HG03135 (cell line): ENCODE measurements around the gene PREX1.
"Not testable (repeated sequence)": the region's sequence is repeated elsewhere in the genome, so short reads cannot be mapped to it uniquely, and the experiment has no call there.

ENCODE experiments used
- ATAC-seq: cut with Tn5 transposase; IDR thresholded peaks from one replicate; pipeline ENCODE4 v1.9.1; 2021; ENCODE audit warnings: mild to moderate bottlenecking, moderate library complexity; ENCODE audit not compliant: unreplicated experiment

The PREX1 gene

DNA sequence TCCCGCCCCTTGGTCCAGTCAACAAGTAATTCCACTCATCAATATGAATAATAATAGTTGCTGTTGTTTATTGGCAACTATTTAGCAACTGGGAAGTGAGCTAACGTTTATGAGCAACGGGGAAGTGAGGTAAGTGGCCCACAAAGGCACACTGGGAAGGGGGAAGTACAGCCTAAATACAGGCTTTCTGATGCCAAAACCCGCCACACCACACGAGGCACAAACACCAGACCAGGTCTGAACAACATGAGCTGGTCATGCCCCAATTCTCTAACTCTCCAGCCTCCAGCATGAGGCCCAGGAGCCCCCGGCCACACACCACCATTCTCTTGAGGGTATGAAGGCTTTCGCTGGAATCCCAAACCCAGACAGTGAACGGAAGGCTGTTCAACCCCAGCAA, 50.8 kb downstream of the PREX1 start:
- no peak for ATAC-seq

DNA sequence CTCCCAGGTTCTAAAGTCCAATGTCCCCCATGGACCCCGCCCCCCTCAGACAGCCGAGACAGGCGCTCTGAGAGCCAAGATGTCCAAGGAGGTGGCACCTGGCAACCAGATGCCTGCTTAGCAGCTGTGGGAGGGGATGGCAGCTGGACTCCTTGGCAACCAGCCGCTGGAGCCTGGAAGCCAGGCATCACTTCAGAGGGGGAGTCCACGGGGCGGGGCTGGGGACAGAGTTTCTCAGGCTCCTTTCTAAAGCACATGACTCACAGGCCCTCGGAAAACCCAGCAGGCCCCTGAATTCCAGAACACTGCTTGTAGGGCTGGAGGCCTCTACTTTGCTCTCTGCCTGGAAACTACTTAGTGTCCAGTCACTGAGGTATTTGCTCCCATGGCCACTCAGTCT, 51.5 kb downstream of the PREX1 start:
- ATAC-seq = no peak

DNA sequence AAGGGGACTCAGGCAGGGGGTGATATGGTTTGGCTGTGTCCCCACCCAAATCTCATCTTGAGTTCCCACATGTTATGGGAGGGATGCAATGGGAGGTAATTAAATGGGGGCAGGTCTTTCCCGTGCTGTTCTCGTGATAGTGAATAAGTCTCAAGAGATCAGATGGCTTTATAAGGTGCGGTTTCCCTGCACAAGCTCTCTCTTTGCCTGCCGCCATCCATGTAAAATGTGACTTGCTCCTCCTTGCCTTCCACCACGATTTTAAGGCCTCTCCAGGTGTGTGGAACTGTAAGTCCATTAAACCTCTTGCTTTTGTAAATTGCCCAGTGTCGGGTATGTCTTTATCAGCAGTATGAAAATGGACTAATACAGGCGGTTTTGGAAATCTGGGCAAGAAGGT, 52.3 kb downstream of the PREX1 start:
- ATAC-seq = not testable (repeated sequence)

DNA sequence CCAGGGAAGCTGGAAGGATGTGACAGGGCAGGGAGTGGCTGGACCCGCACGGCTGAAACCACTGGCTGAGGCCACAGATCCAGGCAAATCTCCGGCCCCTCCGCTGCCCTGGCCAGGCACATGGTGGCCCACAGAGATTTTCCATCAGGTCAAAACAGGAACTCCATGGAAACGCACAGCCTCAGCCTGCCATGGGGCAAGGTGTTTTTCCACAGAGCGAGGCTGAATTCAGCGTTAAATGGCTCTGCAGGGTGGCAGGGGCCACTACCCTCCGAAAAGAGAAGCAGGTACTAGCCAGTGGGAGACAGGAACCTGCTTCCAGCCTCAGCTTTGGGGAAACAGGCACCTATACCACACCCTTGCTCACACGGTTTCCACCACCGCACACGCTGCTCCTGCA, 53.1 kb downstream of the PREX1 start:
- no peak for ATAC-seq

DNA sequence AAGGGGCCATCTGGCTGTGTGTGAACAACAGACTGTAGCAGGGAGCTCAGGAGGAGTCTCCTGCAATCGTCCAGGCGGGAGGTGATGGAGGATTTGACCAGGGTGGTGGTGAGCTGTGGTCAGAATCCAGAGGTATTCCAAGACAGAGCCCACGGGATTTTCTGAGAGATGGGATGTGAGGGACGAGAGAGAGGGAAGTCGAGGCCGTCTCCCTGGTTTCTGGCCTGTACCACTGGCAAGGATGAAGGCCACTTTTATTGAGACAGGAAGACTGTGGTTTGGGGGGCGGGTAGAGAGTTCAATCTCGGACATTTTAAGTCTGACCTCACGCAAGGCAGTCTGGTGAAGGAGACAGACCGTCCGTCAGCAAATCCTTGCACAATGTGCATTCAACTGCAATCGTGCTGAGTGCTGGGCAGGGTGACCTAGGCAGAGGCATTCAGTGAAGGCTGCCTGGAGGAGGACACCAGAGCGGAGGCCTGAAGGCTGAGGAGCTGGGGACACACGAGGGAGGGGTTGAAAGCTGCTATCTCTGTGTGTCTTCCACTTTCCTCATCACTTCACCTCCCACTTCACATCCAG, 53.9 kb downstream of the PREX1 start:
- ATAC-seq = no peak

DNA sequence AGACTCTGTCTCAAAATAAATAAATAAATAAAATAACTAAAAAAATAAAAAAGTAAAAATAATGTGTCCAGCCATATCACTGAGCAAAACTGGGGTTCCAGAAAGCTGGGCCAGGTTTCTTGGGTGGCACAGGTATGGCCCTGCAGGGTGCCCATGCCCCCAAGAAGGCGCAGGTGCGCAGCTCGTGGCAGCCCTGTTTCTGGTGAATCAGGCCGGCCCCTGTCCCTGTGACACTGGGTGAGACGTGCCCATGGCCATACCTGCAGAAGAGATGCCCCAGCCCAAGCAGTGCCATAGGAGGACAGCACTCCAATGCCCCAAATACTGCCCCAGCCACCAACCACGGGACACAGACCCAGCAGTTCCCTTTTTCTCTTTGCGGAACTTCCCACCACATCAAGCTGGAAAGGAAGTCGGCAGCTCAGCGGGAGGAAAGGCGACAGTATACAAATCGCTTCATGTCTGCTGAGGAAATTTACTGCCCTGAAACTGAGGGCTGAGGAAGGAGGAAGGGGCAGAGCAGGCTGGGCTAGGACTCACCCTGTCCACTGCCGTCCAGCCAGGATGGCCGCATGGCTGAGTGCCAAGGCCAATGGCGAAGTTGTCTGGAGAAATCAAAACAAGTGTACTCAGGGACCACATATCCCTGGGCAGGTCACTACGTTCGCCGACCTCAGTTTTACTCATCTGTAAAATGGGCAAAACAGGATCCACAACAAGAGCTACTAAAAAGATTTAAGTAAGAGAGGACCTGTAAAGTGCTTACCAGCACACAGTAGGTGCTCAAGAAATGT, 55.4 kb downstream of the PREX1 start:
- no peak for ATAC-seq

DNA sequence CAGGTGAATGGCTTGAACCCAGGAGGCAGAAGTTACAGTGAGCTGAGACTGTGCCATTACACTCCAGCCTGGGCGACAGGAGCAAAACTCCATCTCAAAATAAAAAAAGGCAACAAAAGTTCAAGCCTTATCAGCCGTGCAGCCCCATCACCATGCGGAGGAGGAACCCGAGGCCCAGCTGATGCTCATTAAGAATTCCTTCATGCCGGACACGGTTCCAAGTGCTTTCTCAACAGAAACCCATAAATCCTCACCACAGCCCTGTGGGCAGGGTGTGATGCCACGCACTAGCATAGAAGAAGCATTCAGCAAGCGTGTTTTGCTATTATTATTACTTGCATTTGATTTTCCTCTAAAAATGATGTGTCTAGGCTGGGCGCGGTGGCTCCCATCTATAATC, 56.3 kb downstream of the PREX1 start:
- ATAC-seq = no peak

DNA sequence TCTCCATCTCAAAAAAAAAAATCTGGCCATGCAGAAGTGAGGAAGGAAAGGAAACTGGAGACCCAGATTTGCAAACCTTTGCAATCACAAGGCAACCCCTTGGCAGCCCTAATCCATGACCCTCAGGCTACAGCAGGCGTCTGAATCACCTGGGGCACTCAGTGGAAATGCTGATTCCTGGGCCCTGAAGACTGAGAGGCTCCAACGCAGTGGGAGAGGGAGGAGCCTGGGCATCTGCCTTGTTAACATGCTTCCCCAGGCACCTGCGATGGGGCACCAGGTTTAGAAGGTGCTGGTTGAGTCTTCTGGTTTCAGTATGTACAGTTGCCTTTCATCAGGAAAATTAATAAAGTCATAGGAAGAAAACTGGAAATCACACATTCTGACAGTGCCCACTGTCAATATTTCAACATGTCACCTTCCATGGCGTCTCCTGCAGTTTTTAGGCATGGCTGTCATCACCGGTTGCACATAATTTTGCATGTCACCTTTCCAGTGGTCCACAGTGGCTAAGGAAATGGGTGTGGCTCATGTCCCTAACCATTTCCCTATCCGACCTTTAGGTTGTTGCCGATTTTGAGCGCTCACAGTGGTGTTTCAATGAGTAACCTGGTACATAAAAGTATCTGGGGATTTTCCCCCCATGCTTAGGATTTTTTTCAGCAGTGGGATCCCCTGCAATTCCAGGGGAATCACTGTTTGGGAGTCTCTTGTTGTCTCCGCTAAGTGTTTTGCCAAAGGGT, 56.9 kb downstream of the PREX1 start:
- no peak for ATAC-seq

DNA sequence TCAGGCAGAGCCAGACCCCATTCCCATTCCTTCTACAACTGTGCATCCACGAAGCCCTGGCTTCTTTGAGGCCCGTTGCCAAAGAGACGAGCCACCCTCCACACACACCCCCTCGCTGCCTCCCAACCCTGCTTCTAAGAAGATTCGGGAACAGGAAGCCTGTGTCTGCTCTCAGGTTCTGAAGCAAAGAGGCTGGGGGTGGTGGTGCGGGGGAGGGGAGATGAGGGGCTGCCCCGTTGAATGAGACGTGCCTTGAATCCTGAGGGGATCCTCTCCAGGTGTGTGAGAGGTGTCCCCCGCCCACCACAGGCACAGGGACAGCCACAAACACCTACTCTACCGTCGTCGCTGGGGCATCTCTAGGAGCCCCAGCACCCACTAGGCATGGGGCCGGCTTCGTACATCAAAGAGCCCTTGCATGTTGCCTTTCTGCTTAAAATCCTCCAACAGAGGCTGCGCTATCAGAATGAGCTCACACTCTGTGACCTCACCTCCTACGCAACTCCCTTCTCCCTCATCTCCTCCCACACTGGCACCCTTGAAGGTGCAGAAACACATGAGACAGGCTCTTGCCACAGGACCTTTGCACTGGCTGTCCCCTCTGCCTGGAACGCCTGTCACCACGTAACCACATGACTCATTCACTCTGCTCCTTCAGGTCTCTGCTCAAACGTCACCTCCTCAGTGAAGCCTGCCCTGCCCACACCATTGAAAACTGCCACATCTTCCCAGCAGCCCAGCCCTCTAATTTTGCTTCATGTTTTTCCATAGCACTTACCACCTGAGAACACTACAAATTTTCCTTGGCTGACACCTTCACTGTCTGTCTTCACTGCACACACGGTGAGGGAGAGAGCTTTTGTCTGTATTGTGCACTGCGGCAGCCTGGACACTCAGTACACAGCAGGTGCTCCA, 58.5 kb downstream of the PREX1 start:
- ATAC-seq = no peak

DNA sequence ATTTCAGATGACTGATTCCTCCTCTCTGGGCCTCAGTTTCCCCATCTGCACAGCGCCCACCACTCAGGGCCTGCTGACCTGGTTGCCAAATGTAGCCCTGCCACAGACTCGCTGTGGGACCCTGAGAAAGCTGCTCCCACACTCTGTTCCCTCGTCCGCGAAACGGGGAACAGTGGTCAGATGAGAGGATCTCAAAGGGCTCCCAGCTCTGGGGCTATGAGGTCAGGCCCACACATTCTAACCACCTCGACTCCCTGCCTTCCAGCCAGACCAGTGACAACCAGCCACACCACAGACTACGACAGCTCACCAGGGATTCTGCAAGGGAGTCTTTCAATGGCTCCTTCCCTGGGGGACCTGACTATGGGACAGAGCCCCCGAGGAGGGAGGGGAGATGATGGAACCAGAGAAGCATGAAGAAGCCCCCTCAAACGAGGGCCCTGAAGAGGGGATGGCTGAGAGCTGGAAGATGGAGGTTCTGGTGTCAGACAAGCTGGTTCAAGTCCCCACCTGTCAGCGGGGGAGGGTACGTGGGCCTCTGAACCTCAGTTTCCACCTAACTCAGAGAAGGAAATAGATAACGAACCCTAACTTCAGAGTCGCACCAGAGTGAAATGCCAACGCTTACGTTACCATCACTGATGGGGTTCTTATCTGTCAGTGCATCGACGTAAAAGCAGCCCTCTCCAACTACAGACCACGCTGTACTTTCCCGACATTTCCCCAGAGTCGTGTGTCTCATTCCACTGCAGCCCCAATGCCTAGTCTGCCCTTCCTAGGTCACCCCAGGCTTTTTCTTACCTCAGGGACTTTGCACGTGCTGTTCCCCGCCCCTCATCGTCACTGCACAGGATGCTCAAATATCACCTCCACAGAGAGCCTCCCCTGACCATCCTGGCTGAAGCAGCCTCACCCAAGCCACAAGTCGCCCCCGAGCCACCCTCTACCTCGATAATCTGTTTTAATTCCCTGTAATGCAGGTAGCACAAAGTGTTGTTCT, 60.5 kb downstream of the PREX1 start:
- no peak for ATAC-seq

DNA sequence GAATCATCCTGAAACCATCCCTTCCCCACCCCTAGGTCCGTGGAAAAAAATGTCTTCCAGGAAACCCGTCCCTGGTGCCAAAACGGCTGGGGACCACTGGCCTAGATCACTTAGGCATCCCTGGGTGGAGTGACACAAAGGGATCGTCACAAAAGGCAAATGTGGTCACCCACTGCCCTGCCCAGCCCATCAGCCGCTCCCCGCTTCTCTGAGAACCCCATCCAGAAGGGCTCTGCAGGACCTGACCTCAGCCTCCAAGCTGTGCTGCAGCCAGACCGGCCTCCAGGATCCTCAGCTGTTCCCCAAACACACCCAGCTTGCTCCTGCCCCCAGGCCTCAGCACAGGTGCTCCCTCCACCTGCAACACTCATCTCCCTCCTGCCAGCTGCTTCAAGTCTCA, 61.6 kb downstream of the PREX1 start:
- no peak for ATAC-seq

DNA sequence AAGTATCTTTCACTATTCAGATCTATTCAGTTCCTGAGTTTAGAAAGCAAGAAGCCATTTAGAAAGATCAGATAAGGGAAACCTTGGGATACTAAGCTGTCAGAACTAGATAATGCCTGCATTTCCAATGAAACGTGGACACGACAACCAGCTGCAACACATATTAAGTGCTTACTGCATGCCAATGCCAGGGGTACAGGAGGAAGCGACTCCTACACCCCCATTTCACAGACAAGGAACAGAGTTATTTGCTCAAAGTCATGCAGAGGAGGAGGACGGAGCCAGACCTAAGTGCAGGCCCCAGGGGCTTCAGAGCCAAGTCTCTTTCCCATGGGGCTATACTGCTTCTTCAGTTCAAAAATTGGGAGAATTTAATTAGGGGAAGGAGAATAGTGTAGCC, 62.4 kb downstream of the PREX1 start:
- no peak for ATAC-seq

DNA sequence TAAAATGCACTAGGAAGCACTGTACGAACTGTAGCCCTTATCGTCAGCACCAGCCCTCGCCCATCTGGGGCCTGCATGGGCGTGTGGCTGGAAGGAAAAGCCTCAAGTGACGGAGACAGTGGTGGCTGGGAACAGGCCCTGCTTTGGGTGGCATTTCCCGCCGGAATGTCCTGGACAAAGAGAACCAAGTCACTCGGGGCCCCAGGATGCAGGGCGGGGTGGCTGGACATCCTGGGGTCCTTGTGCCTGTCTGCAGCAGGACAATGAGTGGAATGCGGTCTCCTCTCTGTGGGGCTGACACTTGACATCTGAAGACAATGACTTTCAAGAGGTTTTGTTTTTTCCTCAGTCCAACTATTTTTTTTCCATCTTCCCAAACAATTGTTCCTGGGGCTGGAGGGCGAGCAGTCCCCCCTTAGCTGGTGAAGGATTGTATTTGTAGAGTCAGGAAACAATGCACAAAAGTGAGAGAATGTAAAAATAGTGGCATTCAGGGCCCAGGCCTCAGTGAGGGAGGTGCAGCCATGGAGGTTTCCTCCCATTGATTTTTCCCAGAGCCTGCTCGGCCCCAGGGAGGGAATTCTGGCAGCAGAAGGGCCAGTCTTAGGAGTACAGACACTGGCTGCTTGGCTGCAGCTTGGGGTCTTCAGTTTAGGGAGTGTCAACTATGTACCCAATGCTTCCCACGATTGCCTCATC, 64.4 kb downstream of the PREX1 start:
- ATAC-seq = no peak

DNA sequence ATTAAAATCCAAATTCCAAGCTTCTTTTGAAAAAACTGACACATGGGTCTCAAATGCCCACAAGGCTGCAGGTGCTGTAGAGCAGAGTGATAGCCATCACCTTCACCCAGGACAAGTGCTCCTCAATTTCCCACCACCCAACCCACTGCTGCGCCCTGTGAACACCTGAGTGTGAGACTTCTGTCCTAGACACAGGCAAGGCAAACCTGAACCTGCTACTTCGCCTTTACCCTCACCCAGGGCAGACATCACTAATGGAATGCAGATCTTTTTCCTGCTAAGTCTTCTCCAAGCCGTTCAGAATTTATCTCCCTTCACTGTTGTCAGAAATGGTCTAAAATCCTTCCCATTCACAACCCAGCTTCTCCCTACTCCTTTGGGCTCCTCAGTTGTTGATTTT, 65.9 kb downstream of the PREX1 start:
- no peak for ATAC-seq

DNA sequence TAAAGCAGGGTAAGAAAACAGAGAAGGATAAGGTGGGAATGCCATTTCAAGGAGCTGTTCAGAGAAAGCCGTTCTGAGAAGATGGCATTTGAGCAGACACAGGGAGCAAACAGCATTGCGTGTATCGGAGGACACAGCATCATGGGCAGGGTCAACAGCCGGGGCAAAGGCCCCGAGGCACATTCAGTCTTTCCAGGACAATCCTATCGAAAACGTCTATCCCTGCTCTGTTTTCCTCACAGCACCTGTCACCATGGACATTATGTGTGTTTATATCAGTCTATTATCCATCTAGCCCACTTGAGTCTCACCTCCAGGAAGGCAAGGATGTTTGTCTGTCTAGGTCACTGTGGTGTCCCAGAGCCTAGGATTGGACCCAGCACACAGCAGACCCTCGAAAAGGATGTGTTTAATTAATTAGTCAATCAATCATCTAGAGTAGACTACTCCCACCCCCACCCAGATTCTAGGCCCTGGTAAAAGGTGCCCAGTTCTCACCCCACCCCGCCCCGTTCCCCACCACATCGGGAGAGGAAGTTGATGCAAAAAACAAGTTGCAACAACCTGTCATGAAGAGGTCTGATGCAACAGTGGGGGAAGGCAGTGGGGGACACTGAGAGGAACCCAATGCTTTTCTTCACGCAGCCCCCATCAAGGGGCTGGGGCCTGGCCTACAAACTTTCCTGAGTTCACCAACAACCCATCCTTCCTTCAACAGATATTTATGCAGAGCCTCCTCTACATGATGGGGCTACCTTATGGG, 66.6 kb downstream of the PREX1 start:
- no peak for ATAC-seq

DNA sequence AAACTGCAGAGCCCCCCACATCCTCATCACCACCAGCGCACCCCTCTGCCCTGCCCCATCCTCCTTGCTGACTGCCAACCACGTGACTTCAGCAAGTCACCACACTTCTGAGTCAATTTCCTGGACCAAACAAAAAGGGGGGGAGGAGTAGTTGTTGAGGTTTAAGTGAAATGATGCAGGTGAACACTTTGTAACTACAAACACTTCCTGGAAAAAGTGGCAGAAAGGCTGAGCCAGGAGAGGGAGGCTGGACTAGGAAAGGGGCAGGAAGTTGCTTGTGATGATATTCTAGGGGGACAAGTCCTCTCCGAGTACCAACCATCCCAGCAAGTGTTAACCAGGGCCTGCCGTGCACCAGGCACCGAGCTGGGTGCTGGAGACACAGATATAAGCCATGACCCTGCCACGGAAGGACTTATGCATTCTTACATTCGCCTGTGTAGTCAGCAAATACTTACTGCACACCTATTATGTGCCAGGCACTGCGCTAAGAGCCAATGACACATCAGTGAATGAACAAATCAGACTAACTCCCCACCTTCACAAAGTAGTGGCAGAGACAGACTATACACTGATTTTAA, 67.3 kb downstream of the PREX1 start:
- peak; percentile 54 for ATAC-seq

DNA sequence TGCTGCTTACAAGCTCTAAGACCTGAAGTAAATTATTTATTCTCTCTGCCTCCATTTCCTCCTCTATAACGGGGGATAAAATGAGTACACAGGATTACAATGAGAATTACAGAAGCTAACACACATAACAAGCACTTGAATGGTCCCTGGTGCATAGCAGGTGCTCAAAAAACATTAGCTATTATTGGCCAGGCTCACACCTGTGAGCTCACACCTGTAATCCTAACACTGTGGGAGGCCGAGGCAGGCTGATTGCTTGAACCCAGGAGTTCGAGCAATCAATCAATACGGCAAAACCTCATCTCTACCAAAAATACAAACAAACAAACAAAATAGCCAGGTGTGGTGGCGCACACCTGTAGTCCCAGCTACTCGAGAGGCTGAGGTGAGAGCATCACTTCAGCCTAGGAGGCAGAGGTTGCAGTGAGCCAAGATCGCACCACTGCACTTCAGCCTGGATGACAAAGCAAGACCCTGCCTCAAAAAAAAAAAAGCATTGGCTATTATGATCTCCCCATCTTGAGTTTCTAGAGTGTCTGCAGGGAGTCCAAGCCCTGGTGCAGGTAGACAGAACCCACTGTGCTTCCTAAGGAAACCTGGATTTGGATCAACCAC, 68.1 kb downstream of the PREX1 start:
- no peak for ATAC-seq
